ENCODE results near the gene WRNIP1.
"Not testable (repeated sequence)": the region's sequence is repeated elsewhere in the genome, so short reads cannot be mapped to it uniquely, and the experiment has no call there.

WRNIP1 gene

DNA sequence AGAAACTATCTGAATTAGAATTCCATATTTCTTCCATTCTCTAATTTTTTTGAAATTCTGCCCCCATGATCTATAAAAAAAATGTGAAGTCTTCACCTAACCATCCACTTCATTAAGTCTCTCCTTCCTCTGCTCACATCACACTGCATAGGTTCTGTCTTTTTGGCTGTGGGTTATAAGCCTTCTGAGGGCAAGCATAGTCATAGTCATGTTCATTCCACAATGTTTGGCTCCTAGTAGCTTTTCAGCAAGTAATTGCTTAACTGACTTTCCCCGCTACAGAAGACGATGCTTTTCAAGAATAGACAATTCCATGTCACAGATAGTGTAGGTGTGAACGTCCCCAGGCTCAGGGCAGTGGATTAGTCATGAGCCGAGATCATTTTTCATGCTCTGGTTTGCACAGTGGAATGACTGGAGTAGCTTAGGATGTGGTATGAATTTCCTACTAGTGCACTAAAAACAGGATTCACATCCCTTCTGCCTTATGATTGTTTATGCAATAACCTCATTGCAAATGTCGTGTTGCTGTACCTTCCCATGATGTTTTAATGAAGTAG lies 29.1 kb downstream of the WRNIP1 start:
- H3K4me3 ChIP-seq (ENCODE audit: insufficient read depth, low read depth, low read length, poor library complexity, severe bottlenecking): no peak overlapping the region
- no peaks in the 10 kb centered on the region for H3K36me3 ChIP-seq (ENCODE audit: control insufficient read depth, insufficient read depth, low read length)
- DNase-seq: no peak
- no peaks in the 10 kb centered on the region for H3K27me3 ChIP-seq (replicated peaks; ENCODE audit: control insufficient read depth, insufficient read depth, low read length, poor library complexity, severe bottlenecking)
- no peak overlapping the region for H3K27ac ChIP-seq (ENCODE audit: insufficient read depth, low read length, poor library complexity, severe bottlenecking)
- H3K9me3 ChIP-seq (ENCODE audit: control insufficient read depth, low read length): no peaks in the 10 kb centered on the region
- peaks cover 15% of the 10 kb centered on the region for H3K4me1 ChIP-seq (ENCODE audit: control insufficient read depth, insufficient read depth, low read length, poor library complexity, severe bottlenecking)

DNA sequence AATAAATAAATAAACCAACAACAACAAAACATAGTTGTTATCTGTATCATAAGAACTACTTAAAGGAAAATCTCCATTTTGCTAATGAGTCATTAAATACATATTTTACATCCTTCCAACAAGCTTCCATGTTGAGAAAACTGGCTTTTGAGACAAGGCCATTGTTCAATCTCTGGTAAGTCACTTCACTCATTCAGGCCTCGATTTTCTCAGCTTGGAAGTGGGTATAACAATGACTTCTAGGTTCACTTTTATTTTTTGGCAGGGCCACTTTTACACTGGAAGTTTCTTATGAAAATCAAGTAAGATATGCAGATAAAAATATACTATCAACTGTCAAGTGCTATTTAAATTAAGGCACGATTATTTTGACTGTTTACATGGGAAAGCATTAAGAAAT lies 30.0 kb downstream of the WRNIP1 start:
- H3K4me1 ChIP-seq (ENCODE audit: control insufficient read depth, insufficient read depth, low read length, poor library complexity, severe bottlenecking): peaks cover 15% of the 10 kb centered on the region

GRCh38 chr6:2795956-2796355 lies 30.8 kb downstream of the WRNIP1 start:
- Histone ChIP-seq H3K9me3 (ENCODE audit: control insufficient read depth, low read length) (no peaks in the 10 kb centered on the region), H3K36me3 (ENCODE audit: control insufficient read depth, insufficient read depth, low read length) (no peaks in the 10 kb centered on the region), H3K4me1 (ENCODE audit: control insufficient read depth, insufficient read depth, low read length, poor library complexity, severe bottlenecking) (peaks cover 15% of the 10 kb centered on the region), H3K27me3 (replicated peaks; ENCODE audit: control insufficient read depth, insufficient read depth, low read length, poor library complexity, severe bottlenecking) (no peaks in the 10 kb centered on the region), H3K4me3 (ENCODE audit: insufficient read depth, low read depth, low read length, poor library complexity, severe bottlenecking) (no peak overlapping the region), H3K27ac (ENCODE audit: insufficient read depth, low read length, poor library complexity, severe bottlenecking) (no peak overlapping the region)
- DNase-seq: no peak

More for the DNA sequence above, 30.0 kb downstream of the WRNIP1 start:
- no peaks in the 10 kb centered on the region for H3K9me3 ChIP-seq (ENCODE audit: control insufficient read depth, low read length)
- H3K4me3 ChIP-seq (ENCODE audit: insufficient read depth, low read depth, low read length, poor library complexity, severe bottlenecking): no peak overlapping the region
- H3K27ac ChIP-seq (ENCODE audit: insufficient read depth, low read length, poor library complexity, severe bottlenecking): no peak overlapping the region
- no peaks in the 10 kb centered on the region for H3K36me3 ChIP-seq (ENCODE audit: control insufficient read depth, insufficient read depth, low read length)
- no peak for DNase-seq
- H3K27me3 ChIP-seq (replicated peaks; ENCODE audit: control insufficient read depth, insufficient read depth, low read length, poor library complexity, severe bottlenecking): no peaks in the 10 kb centered on the region

- Histone ChIP-seq H3K27me3 (replicated peaks; ENCODE audit: control insufficient read depth, insufficient read depth, low read length, poor library complexity, severe bottlenecking) (no peaks in the 10 kb centered on the region), H3K4me3 (ENCODE audit: insufficient read depth, low read depth, low read length, poor library complexity, severe bottlenecking) (no peak overlapping the region), H3K36me3 (ENCODE audit: control insufficient read depth, insufficient read depth, low read length) (no peaks in the 10 kb centered on the region), H3K4me1 (ENCODE audit: control insufficient read depth, insufficient read depth, low read length, poor library complexity, severe bottlenecking) (peaks cover 15% of the 10 kb centered on the region), H3K27ac (ENCODE audit: insufficient read depth, low read length, poor library complexity, severe bottlenecking) (no peak overlapping the region), H3K9me3 (ENCODE audit: control insufficient read depth, low read length) (no peaks in the 10 kb centered on the region)
- no peak for DNase-seq
These were observed 31.7 kb downstream of the WRNIP1 start for GRCh38 chr6:2796861-2797260.

DNA sequence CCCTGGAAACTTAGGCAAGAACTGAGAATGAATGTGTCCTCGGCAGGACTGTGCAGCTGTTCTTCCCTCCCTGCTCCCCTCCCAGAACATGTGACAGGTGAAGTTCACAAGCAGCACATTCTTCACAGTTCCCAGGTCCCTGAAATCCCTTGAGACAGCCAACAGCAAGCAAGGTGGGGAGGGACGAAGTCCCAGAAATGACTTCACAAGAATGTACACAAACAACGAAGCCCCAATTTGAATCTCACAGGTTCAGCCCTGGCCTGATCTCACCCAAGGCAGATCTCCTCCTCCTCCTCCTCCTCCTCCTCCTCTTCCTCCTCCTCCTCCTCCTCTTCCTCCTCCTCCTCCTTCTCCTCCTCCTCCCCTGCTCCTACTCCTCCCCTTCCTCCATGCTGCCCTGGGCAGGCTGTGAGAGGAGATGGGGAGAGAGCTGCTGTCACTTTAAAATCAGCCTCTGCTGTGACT lies 32.4 kb downstream of the WRNIP1 start:
- Histone ChIP-seq H3K9me3 (ENCODE audit: control insufficient read depth, low read length) (no peaks in the 10 kb centered on the region), H3K27ac (ENCODE audit: insufficient read depth, low read length, poor library complexity, severe bottlenecking) (no peak overlapping the region), H3K4me3 (ENCODE audit: insufficient read depth, low read depth, low read length, poor library complexity, severe bottlenecking) (no peak overlapping the region), H3K27me3 (replicated peaks; ENCODE audit: control insufficient read depth, insufficient read depth, low read length, poor library complexity, severe bottlenecking) (no peaks in the 10 kb centered on the region), H3K36me3 (ENCODE audit: control insufficient read depth, insufficient read depth, low read length) (no peaks in the 10 kb centered on the region), H3K4me1 (ENCODE audit: control insufficient read depth, insufficient read depth, low read length, poor library complexity, severe bottlenecking) (peaks cover 10% of the 10 kb centered on the region)
- no peak for DNase-seq

DNA sequence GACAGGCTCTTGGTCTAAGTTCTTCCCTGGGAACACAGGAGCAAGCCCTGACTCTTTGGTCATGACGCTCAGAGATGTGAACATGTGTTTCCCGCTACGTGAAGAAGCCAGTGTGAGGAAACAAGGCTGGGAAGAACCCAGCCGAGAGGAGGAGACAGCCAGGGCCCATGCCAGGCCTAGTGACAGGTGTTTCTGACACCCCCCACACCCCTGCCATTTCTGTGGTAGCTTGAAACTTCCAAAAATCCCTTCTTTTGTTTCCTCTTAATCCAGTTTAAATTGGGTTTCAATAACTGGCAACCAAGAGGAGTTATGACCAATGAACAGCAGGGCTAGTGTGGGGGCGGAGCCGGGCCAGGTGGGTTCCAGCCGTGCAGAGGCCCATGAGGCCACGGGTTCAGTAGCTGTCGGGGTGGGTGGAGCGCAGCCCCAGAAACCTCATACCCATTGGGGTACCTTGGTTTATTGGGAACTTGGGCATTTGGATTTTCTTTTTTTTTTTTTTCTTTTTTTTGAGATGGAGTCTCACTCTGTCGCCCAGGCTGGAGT lies 33.5 kb downstream of the WRNIP1 start:
- Histone ChIP-seq H3K4me3 (ENCODE audit: insufficient read depth, low read depth, low read length, poor library complexity, severe bottlenecking) (no peak overlapping the region), H3K9me3 (ENCODE audit: control insufficient read depth, low read length) (no peaks in the 10 kb centered on the region), H3K4me1 (ENCODE audit: control insufficient read depth, insufficient read depth, low read length, poor library complexity, severe bottlenecking) (peaks cover 2% of the 10 kb centered on the region), H3K27me3 (replicated peaks; ENCODE audit: control insufficient read depth, insufficient read depth, low read length, poor library complexity, severe bottlenecking) (no peaks in the 10 kb centered on the region), H3K36me3 (ENCODE audit: control insufficient read depth, insufficient read depth, low read length) (no peaks in the 10 kb centered on the region), H3K27ac (ENCODE audit: insufficient read depth, low read length, poor library complexity, severe bottlenecking) (no peak overlapping the region)
- no peak for DNase-seq

DNA sequence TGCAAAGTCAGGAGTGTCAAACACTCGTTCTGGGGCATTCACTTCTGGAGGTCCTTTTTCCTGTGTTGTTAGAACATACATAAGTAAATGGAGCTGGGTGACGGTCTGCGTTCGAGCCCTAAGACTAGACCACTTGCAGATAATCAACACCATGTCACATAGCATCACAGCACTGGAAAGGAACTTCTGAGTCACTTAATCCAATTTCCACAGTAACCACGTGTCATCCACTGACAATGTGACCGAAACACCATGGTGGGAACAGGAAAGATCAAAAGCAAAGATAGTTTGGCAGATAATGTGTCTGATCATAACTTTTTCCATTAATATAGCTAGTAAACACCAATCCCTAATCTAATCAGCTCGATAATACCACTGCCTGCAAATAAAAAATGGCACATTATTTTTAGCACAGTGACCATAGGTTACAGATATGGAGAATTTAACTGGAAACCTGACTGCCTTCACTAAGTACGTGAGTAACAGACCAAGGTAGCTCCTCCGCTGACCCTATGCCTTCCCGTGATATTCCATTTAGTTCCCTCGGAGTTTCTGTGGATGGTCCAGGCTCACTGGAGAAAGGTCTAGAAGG lies 34.8 kb downstream of the WRNIP1 start:
- H3K36me3 ChIP-seq (ENCODE audit: control insufficient read depth, insufficient read depth, low read length): no peaks in the 10 kb centered on the region
- no peak overlapping the region for H3K4me3 ChIP-seq (ENCODE audit: insufficient read depth, low read depth, low read length, poor library complexity, severe bottlenecking)
- H3K9me3 ChIP-seq (ENCODE audit: control insufficient read depth, low read length): no peaks in the 10 kb centered on the region
- no peaks in the 10 kb centered on the region for H3K4me1 ChIP-seq (ENCODE audit: control insufficient read depth, insufficient read depth, low read length, poor library complexity, severe bottlenecking)
- no peak for DNase-seq
- H3K27me3 ChIP-seq (replicated peaks; ENCODE audit: control insufficient read depth, insufficient read depth, low read length, poor library complexity, severe bottlenecking): no peaks in the 10 kb centered on the region
- H3K27ac ChIP-seq (ENCODE audit: insufficient read depth, low read length, poor library complexity, severe bottlenecking): no peak overlapping the region

DNA sequence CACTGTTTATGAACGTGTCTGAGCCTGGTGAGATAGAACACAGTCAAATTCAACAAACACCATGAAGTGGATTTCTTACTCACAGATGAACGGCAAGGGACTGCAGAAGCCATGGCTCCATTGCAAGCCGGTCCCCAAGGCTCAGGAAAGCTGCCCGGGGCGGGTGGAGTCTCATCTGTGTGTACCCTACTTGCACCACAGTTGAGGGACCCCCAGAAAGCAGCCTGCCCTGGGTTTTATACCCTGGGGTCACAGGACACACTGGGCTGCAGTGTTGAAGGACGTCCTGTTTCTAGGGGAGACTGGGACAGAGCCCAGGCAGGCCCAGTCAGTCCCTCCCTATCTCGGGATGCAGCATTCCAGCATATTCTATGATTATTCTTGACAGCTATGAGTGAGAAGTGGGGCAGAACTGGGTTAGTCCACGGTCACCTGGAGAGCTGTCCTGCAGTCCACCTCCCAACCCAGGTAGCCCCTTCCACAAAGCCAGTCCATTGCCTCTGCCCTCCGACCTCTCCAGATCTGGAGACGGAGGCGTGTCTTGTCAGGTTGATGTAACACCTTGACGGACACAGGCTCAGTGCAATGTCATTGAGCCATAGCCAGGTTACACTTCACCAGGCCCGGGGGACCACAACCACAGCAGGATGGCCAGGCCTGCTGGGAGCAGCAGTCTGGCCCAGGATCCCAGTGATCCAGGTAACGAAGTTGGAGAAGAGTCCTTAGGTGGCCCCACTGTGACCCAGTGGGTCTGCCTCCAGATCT lies 35.5 kb downstream of the WRNIP1 start:
- no peaks in the 10 kb centered on the region for H3K9me3 ChIP-seq (ENCODE audit: control insufficient read depth, low read length)
- H3K27me3 ChIP-seq (replicated peaks; ENCODE audit: control insufficient read depth, insufficient read depth, low read length, poor library complexity, severe bottlenecking): no peaks in the 10 kb centered on the region
- H3K27ac ChIP-seq (ENCODE audit: insufficient read depth, low read length, poor library complexity, severe bottlenecking): no peak overlapping the region
- H3K4me3 ChIP-seq (ENCODE audit: insufficient read depth, low read depth, low read length, poor library complexity, severe bottlenecking): no peak overlapping the region
- no peaks in the 10 kb centered on the region for H3K36me3 ChIP-seq (ENCODE audit: control insufficient read depth, insufficient read depth, low read length)
- no peak for DNase-seq
- no peaks in the 10 kb centered on the region for H3K4me1 ChIP-seq (ENCODE audit: control insufficient read depth, insufficient read depth, low read length, poor library complexity, severe bottlenecking)

DNA sequence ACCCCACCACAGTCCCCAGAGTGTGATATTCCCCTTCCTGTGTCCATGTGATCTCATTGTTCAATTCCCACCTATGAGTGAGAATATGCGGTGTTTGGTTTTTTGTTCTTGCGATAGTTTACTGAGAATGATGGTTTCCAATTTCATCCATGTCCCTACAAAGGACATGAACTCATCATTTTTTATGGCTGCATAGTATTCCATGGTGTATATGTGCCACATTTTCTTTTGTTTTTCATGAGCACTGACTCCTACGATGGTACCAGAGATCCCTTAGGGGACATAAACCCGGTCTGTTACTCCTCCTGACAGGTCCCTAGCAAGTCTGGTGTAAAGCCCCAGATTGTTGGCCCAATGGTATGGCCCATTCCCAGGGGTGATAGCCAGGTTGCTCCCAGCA lies 36.5 kb downstream of the WRNIP1 start:
- H3K36me3 ChIP-seq (ENCODE audit: control insufficient read depth, insufficient read depth, low read length); H3K27ac ChIP-seq (ENCODE audit: insufficient read depth, low read length, poor library complexity, severe bottlenecking); H3K27me3 ChIP-seq (replicated peaks; ENCODE audit: control insufficient read depth, insufficient read depth, low read length, poor library complexity, severe bottlenecking); H3K4me3 ChIP-seq (ENCODE audit: insufficient read depth, low read depth, low read length, poor library complexity, severe bottlenecking); DNase-seq; H3K4me1 ChIP-seq (ENCODE audit: control insufficient read depth, insufficient read depth, low read length, poor library complexity, severe bottlenecking); H3K9me3 ChIP-seq (ENCODE audit: control insufficient read depth, low read length): not testable (repeated sequence)

- no peak for DNase-seq
- Histone ChIP-seq H3K27ac (ENCODE audit: insufficient read depth, low read length, poor library complexity, severe bottlenecking) (no peak overlapping the region), H3K27me3 (replicated peaks; ENCODE audit: control insufficient read depth, insufficient read depth, low read length, poor library complexity, severe bottlenecking) (no peaks in the 10 kb centered on the region), H3K4me1 (ENCODE audit: control insufficient read depth, insufficient read depth, low read length, poor library complexity, severe bottlenecking) (no peaks in the 10 kb centered on the region), H3K4me3 (ENCODE audit: insufficient read depth, low read depth, low read length, poor library complexity, severe bottlenecking) (no peak overlapping the region), H3K36me3 (ENCODE audit: control insufficient read depth, insufficient read depth, low read length) (no peaks in the 10 kb centered on the region), H3K9me3 (ENCODE audit: control insufficient read depth, low read length) (no peaks in the 10 kb centered on the region)
These were observed 37.4 kb downstream of the WRNIP1 start for GRCh38 chr6:2802521-2803060.
